Measurements from ENCODE around the gene ARID4B.

Gene ARID4B

DNA sequence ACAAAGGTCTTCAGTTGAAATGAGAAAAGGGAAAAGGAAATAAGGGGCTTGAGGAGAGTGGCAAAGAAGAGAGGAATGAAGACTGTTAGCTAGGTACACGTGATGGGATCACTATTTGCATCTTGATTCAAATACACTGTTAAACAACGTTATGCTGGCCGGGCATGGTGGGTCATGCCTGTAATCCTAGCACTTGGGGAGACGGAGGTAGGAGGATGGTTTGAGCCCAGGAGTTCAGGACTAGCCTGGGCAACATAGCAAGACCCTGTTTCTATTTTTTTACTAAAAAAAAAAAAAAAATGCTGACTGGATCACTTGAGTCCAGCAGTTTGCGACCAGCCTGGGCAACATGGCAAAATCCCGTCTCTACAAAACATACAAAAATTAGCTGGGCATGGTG lies 169.3 kb downstream of the ARID4B start:
- peaks cover 15% of the 10 kb centered on the region for H3K4me1 Mint-ChIP-seq (ENCODE audit: low read depth)
- peaks cover 35% of the 10 kb centered on the region for H3K36me3 Mint-ChIP-seq (ENCODE audit: low read depth)
- no peaks in the 10 kb centered on the region for H3K9me3 Mint-ChIP-seq
- H3K4me3 Mint-ChIP-seq = no peak overlapping the region
- H3K27ac Mint-ChIP-seq = no peak overlapping the region
- no peaks in the 10 kb centered on the region for H3K27me3 Mint-ChIP-seq
- intact Hi-C loops (cut with micrococcal nuclease) = no loop called here

DNA sequence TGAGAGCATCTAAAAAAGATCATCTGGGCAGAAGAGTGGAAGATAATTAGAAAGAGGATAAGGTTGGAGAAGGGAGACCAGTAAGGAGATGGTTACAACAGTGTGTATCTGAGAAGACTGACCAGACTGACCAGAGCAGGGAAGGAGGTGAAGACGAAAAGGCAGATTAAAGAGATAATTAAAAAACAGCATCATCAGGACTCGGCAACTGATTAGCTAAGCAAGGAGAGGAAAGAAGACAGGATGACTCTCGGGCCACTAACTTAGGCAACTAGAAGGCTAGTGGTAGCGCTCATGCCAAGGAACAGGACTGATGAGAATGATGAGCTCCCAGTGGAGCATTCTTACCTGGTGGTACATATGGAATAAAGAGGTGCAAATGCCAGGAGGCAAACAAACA lies 170.8 kb downstream of the ARID4B start:
- Mint-ChIP-seq H3K4me3 (no peak overlapping the region), H3K9me3 (no peaks in the 10 kb centered on the region), H3K4me1 (ENCODE audit: low read depth) (peaks cover 15% of the 10 kb centered on the region), H3K27ac (no peak overlapping the region), H3K27me3 (no peaks in the 10 kb centered on the region), H3K36me3 (ENCODE audit: low read depth) (peaks cover 46% of the 10 kb centered on the region)
- intact Hi-C loops (cut with micrococcal nuclease) = no loop called here

DNA sequence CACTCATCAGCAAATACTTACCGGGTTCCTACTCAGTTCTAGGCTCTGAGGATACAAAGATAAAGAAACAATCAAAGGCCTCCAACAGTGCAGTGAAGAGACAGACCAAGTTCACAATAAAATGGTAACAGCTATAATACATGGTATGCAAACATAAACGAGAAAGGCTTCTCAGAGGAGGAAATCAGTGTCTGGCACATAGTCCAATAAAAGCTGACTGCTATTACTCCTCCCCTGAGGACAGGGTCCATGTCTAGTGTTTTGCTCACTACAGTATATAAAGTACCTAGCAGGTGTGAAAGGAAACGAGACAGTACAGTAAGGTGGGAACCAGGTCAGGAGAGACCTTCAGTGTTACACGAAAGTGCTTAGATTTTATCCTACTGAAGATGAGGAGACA lies 171.2 kb downstream of the ARID4B start:
- Mint-ChIP-seq H3K9me3 (no peaks in the 10 kb centered on the region), H3K27me3 (no peaks in the 10 kb centered on the region), H3K36me3 (ENCODE audit: low read depth) (peaks cover 46% of the 10 kb centered on the region), H3K27ac (no peak overlapping the region), H3K4me3 (no peak overlapping the region), H3K4me1 (ENCODE audit: low read depth) (peaks cover 12% of the 10 kb centered on the region)
- intact Hi-C loops (cut with micrococcal nuclease) = no loop called here

DNA sequence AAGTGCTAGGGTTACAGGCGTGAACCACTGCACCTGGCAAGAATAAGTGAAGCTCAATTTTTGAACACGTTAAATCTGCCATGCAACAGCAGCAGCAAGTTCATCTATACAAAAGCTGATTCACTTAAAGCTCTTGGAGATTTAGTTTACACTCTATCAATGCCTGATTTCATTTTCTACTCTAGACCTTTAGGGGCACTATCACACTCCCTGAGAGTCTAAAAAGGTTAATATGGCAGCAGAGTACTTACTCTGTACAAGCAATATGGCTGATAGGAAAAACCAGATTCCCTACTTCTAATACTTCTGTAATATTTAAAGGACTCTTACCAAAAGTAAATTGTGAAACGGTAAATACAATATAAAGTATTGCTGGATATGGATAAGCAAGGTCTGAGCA lies 171.7 kb downstream of the ARID4B start:
- Mint-ChIP-seq H3K27ac (no peak overlapping the region), H3K9me3 (no peaks in the 10 kb centered on the region), H3K4me3 (no peak overlapping the region), H3K27me3 (no peaks in the 10 kb centered on the region), H3K4me1 (ENCODE audit: low read depth) (peaks cover 9% of the 10 kb centered on the region), H3K36me3 (ENCODE audit: low read depth) (peaks cover 46% of the 10 kb centered on the region)
- intact Hi-C loops (cut with micrococcal nuclease) = no loop called here

DNA sequence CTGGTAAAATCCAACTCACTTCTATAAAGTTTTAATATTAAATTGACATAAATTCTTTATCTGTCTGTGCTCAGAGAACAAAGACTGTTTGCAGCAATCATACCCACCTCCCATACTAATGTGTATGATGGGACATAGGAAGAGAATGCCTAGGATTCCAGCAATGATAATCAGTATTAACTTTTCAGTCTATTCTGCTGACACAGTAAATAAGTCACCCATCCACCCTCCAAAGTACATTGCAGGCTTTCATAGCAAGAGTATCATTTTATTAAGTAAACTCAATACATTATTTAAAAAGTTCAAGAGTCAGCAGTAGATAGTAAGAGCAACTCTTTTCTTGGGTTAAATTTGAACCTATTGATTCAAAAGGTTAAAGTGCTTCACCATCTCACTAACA lies 175.7 kb downstream of the ARID4B start:
- Mint-ChIP-seq H3K27me3 (no peaks in the 10 kb centered on the region), H3K4me3 (no peak overlapping the region), H3K9me3 (no peaks in the 10 kb centered on the region), H3K36me3 (ENCODE audit: low read depth) (peaks cover 71% of the 10 kb centered on the region), H3K4me1 (ENCODE audit: low read depth) (no peaks in the 10 kb centered on the region), H3K27ac (no peak overlapping the region)
- intact Hi-C loops (cut with micrococcal nuclease) = no loop called here

DNA sequence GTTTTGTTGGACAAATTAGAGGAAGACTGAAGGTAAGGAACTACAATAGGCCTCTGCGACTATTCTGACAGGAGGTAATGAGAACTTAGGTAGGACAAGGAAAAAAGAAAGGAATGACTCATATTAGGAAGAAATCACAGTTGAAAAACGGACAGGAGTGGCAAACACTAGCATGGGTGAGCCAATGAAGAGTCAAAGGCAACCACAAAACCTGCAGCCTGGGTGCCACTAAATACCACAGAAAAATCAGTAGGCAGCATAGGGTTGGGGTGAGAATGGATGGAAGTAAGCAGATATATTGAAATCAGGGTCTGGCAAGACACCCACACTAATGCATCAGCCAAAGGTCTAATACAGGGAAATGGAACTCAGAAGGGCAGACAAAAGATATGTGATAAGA lies 176.9 kb downstream of the ARID4B start:
- Mint-ChIP-seq H3K4me1 (ENCODE audit: low read depth) (no peaks in the 10 kb centered on the region), H3K27me3 (no peaks in the 10 kb centered on the region), H3K4me3 (no peak overlapping the region), H3K36me3 (ENCODE audit: low read depth) (peaks cover 81% of the 10 kb centered on the region), H3K9me3 (no peaks in the 10 kb centered on the region), H3K27ac (no peak overlapping the region)
- intact Hi-C loops (cut with micrococcal nuclease) = no loop called here

DNA sequence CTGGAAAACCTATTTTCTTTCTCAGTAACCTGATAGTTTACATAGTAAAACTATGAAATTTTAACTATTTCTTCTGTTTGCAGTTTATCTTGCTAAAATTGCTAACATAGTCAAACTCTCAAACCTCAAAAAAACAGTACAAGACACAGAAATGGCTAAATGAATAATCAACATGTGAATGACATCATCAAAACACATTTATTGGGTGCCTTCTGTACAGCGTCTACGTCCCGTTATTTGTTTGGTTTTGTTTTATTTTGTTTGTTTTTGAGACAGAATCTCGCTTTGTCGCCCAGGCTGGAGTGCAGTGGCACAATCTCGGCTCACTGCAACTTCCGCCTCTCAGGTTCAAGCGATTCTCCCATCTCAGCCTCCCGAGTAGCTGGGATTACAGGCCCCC lies 178.2 kb downstream of the ARID4B start:
- Mint-ChIP-seq H3K4me3 (no peak overlapping the region), H3K27me3 (no peaks in the 10 kb centered on the region), H3K9me3 (no peaks in the 10 kb centered on the region), H3K36me3 (ENCODE audit: low read depth) (peaks cover 90% of the 10 kb centered on the region), H3K27ac (no peak overlapping the region), H3K4me1 (ENCODE audit: low read depth) (no peaks in the 10 kb centered on the region)
- intact Hi-C loops (cut with micrococcal nuclease) = no loop called here

DNA sequence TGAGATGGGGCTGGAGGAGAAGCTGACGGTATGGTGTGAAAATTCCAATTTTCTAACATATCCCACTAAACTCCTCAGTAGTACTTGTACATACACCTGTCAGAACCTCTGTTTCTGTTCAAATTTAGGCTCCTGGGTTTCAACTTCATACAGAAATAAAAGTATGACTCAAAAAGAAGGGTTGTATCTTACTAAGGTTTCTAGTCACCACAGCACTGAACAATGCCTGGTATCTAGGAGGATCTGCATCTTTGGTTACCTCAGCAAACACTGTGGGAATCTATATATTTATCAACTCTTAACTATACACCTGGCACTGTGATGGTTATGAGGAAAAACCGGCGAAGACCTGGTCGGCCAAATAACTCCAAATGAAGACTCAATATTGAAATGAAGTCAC lies 180.7 kb downstream of the ARID4B start:
- Mint-ChIP-seq H3K4me1 (ENCODE audit: low read depth) (no peaks in the 10 kb centered on the region), H3K4me3 (no peak overlapping the region), H3K36me3 (ENCODE audit: low read depth) (peaks cover 93% of the 10 kb centered on the region), H3K27me3 (no peaks in the 10 kb centered on the region), H3K9me3 (no peaks in the 10 kb centered on the region), H3K27ac (no peak overlapping the region)
- intact Hi-C loops (cut with micrococcal nuclease) = no loop called here

DNA sequence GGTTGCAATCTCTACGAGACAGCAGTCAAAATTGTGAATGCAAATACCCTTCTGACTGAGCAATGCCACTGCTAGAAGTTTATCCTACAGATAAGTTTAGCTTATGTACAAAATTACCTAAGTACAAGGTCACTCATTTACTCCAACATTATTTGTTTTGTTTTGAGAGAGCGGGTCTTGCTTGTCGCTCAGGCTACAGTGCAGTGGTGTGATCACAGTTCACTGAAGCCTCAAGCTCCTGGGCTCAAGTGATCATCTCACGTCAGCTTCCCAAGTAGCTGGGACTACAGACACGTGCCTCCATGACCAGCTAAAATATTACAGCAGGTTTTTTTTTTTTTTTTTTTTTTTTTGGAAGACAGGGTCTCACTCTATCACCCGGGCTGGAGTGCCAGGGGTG lies 182.3 kb downstream of the ARID4B start:
- peaks cover 97% of the 10 kb centered on the region for H3K36me3 Mint-ChIP-seq (ENCODE audit: low read depth)
- intact Hi-C loops (cut with micrococcal nuclease) = no loop called here
- H3K27me3 Mint-ChIP-seq = no peaks in the 10 kb centered on the region
- H3K4me3 Mint-ChIP-seq = no peak overlapping the region
- H3K4me1 Mint-ChIP-seq (ENCODE audit: low read depth) = no peaks in the 10 kb centered on the region
- H3K9me3 Mint-ChIP-seq = no peaks in the 10 kb centered on the region
- H3K27ac Mint-ChIP-seq = no peak overlapping the region

DNA sequence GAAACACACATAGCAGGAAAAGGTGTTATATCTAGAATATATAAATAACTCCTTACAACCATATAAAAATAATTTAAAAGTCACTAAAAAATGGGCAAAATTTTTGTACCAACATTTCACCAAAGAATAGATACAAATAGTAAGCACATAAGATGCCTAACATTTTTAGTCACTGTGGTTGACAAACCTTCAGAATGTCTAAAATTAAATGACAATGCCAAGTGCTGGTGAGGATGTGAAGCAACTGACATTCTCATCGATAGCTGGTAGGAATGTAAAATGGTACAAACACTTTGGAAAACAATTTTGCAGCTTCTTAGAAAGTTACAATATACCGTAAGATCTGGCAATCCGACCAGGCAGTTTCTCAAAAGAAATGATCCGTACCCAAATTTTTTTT lies 185.0 kb downstream of the ARID4B start:
- Mint-ChIP-seq H3K4me1 (ENCODE audit: low read depth) (no peaks in the 10 kb centered on the region), H3K9me3 (no peaks in the 10 kb centered on the region), H3K36me3 (ENCODE audit: low read depth) (peaks cover 97% of the 10 kb centered on the region), H3K27me3 (no peaks in the 10 kb centered on the region), H3K4me3 (no peak overlapping the region), H3K27ac (no peak overlapping the region)
- intact Hi-C loops (cut with micrococcal nuclease) = no loop called here

DNA sequence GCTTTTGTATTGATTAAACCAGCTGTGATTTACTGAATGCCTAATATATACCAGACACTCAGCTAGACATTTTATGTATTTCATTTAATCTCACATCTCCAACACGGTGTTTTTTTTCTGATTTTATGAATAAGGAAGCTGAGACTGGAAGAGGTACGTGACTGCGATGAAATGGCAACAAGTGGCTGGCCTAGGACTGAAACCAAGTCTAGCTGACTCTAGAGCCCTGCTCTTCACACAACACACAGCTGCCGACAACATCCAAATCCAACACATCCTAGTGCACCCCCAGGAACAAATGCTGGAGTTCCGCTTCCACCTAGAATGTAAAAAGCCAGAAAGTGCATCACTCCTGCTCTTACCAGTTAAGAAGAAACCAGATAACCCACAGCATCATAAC lies 188.7 kb downstream of the ARID4B start:
- Mint-ChIP-seq H3K27me3 (no peaks in the 10 kb centered on the region), H3K27ac (no peak overlapping the region), H3K4me3 (no peak overlapping the region), H3K9me3 (no peaks in the 10 kb centered on the region), H3K4me1 (ENCODE audit: low read depth) (peaks cover 13% of the 10 kb centered on the region), H3K36me3 (ENCODE audit: low read depth) (peaks cover 99% of the 10 kb centered on the region)
- intact Hi-C loops (cut with micrococcal nuclease) = no loop called here

DNA sequence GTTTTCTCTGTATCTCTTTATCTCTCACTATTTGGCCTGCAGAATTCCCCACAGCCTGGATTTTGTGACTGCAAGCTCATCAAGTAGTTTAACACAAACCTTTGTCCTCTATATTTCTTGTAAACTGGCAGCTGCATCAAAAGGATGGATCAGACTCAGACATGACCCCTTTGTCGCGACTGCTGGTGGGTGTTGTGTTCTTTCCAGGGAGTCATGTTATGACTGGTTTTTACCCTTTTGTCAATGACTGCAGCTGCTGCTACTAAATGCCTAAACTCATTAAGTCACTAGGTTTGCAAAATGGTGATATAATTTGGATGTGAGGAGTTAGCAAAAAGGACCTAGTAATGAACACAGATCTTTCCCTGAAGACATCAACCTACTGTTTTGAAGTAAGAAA lies 189.2 kb downstream of the ARID4B start:
- Mint-ChIP-seq H3K27ac (no peak overlapping the region), H3K4me3 (no peak overlapping the region)

DNA sequence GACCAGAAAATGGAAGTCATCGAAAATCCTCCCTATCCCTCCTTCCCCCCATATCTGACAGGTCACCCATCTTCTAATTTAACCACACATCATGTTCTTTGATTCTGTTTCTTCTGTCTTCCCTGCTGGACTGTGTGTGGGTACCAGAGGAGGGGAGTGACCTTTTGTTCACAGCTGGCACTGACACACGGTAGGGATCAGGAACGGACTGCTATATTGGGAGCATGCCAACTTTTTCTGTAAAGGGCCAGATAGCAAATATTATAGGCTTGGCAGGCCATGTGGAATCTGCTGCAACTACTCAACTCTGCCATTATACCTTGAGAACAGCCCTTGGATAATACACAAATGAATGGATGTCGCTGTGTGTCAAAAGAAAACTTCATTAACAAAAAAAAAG lies 191.9 kb downstream of the ARID4B start:
- Mint-ChIP-seq H3K27me3 (no peaks in the 10 kb centered on the region), H3K4me3 (no peak overlapping the region), H3K36me3 (ENCODE audit: low read depth) (peaks cover 97% of the 10 kb centered on the region), H3K27ac (peak overlapping the region; percentile 15), H3K4me1 (ENCODE audit: low read depth) (peaks cover 13% of the 10 kb centered on the region), H3K9me3 (no peaks in the 10 kb centered on the region)
- intact Hi-C loops (cut with micrococcal nuclease) = no loop called here

More for the DNA sequence above, 189.2 kb downstream of the ARID4B start:
- peaks cover 99% of the 10 kb centered on the region for H3K36me3 Mint-ChIP-seq (ENCODE audit: low read depth)
- H3K4me1 Mint-ChIP-seq (ENCODE audit: low read depth) = peaks cover 13% of the 10 kb centered on the region
- H3K9me3 Mint-ChIP-seq = no peaks in the 10 kb centered on the region
- no peaks in the 10 kb centered on the region for H3K27me3 Mint-ChIP-seq
- intact Hi-C loops (cut with micrococcal nuclease) = no loop called here

DNA sequence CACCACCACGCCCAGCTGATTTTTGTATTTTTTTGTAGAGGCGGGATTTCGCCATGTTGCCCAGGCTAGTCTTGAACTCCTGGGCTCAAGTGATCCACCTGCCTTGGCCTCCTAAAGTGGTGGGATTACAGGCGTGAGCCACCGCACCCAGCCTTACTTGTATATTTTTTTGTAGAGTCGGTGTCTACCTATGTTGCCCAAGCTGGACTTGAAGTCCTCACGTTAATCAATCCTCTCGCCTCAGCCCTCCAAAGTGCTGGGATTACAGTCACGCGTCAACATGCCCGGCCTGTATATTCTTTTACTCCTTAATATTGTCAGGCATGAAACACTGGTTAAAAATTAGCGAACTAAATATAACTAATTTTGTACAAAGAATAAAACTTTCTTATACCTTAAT lies 193.8 kb downstream of the ARID4B start:
- intact Hi-C loops (cut with micrococcal nuclease) = no loop called here
- peaks cover 22% of the 10 kb centered on the region for H3K4me1 Mint-ChIP-seq (ENCODE audit: low read depth)
- no peaks in the 10 kb centered on the region for H3K27me3 Mint-ChIP-seq
- H3K9me3 Mint-ChIP-seq = no peaks in the 10 kb centered on the region
- H3K4me3 Mint-ChIP-seq = no peak overlapping the region
- no peak overlapping the region for H3K27ac Mint-ChIP-seq
- peaks cover 83% of the 10 kb centered on the region for H3K36me3 Mint-ChIP-seq (ENCODE audit: low read depth)

DNA sequence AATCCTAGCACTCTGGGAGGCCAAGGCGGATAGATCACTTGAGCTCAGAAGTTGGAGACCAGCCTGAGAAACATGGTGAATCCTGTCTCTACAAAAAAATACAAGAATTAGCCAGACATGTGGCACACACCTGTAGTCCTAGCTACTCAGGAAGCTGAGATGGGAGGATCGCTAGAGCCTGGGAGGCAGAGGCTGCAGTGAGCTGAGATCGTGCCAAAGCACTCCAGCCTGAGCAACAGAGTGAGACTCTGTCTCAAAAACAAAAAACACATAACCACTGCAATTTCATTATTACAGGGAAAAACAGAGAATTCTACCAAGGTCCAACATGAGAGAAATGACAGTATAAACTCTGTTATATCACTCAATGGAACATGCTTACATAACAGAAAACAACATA lies 194.9 kb downstream of the ARID4B start:
- no peaks in the 10 kb centered on the region for H3K27me3 Mint-ChIP-seq
- H3K36me3 Mint-ChIP-seq (ENCODE audit: low read depth) = peaks cover 80% of the 10 kb centered on the region

More for the DNA sequence above, 194.9 kb downstream of the ARID4B start:
- no peak overlapping the region for H3K4me3 Mint-ChIP-seq
- no peaks in the 10 kb centered on the region for H3K9me3 Mint-ChIP-seq
- intact Hi-C loops (cut with micrococcal nuclease) = no loop called here
- no peak overlapping the region for H3K27ac Mint-ChIP-seq
- peaks cover 22% of the 10 kb centered on the region for H3K4me1 Mint-ChIP-seq (ENCODE audit: low read depth)
